Vagina (tissue), 2 donors: ENCODE results near the gene SMIM13. TPM values are rescaled to one million over a fixed set of nuclear protein-coding genes. Genes with fewer than 3 reads are reported as not detected.
A peak's percentile ranks its signal among the peaks of the same experiment; 100 is the strongest.

ENCODE experiments used
- DNase-seq, 2 donors: peaks; one replicate each; pipeline ENCODE4 v3.0.0-alpha.2; 2017; ENCODE audit errors: extremely low spot score in 2 of 2
- H3K27ac ChIP-seq: fragments of 200-600 bp; sonication (generic); one replicate; pipeline ENCODE4 v1.5.1; 2019
- H3K27me3 ChIP-seq: fragments of 200-600 bp; sonication (generic); one replicate; pipeline ENCODE4 v1.5.1; 2019
- H3K36me3 ChIP-seq, 2 donors: fragments of 200-600 bp; sonication (generic); one replicate each; pipeline ENCODE4 v1.5.1; 2017 to 2019
- H3K4me1 ChIP-seq: fragments of 200-600 bp; sonication (generic); one replicate; pipeline ENCODE4 v1.5.1; 2019
- H3K4me3 ChIP-seq, 2 donors: fragments of 200-600 bp; sonication (generic); 1 replicate in 1 of 2; 2 replicates in 1 of 2; pipeline ENCODE4 v1.5.1; 2016 to 2019
- H3K9me3 ChIP-seq: fragments of 200-600 bp; sonication (generic); one replicate; pipeline ENCODE4 v1.5.1; 2019
- CTCF ChIP-seq, 3 experiments: fragments of 450-650 bp in 2 of 3; fragments of 200-600 bp in 1 of 3; sonication (generic) in 1 of 3; IDR thresholded peaks; one replicate each; pipeline ENCODE4 v1.5.1; 2017 to 2019; ENCODE audit warnings: antibody characterized with exemption in 3 of 3, mild to moderate bottlenecking in 2 of 3, moderate library complexity in 2 of 3
- POLR2A ChIP-seq, 2 donors: fragments of 450-650 bp; IDR thresholded peaks; one replicate each; pipeline ENCODE4 v1.6.1; 2017; ENCODE audit warnings: antibody characterized with exemption in 2 of 2, mild to moderate bottlenecking in 2 of 2, moderate library complexity in 2 of 2
- POLR2AphosphoS5 ChIP-seq, 2 donors: sonication (generic); formaldehyde crosslinking; IDR thresholded peaks; one replicate each; pipeline ENCODE4 v1.9.0; 2017; ENCODE audit warnings: antibody characterized with exemption in 2 of 2, mild to moderate bottlenecking in 2 of 2, low read depth in 1 of 2; ENCODE audit not compliant: insufficient read depth in 1 of 2
- intact Hi-C: fragments of 100-400 bp; cut with DNase I; formaldehyde crosslinking; loops from one replicate; pipeline ENCODE4 v1.15.1; 2023
- total RNA-seq: library from RNA; depleted of rRNA; stranded (reverse); fragments of >200 nt; gene quantifications from one replicate; pipeline ENCODE4 v1.2.3, GENCODE V29; 2016

Gene SMIM13
- total RNA-seq, 1 donor from 2014 or later: 8.1 TPM

GRCh38 chr6:11094941-11095340, 1.3 kb downstream of the SMIM13 start:
- Histone ChIP-seq H3K36me3 (no peaks in the 10 kb centered on the region), H3K9me3 (no peaks in the 10 kb centered on the region), H3K4me3 (peak overlapping the region; percentile 88 to 94), H3K27me3 (no peaks in the 10 kb centered on the region), H3K4me1 (peaks cover 28% of the 10 kb centered on the region), H3K27ac (no peak overlapping the region)
- DNase-seq: no peak
- no peak for TF ChIP-seq POLR2A (IDR thresholded peaks at IDR 0.05)
- no peak for TF ChIP-seq CTCF (IDR thresholded peaks at IDR 0.05)
- TF ChIP-seq POLR2AphosphoS5 (IDR thresholded peaks at IDR 0.05; ENCODE audit: insufficient read depth in 1 of 2, low read depth in 1 of 2): no peak
- intact Hi-C loops: no loop called here

GRCh38 chr6:11096109-11096508, 2.5 kb downstream of the SMIM13 start:
- DNase-seq: no peak
- Histone ChIP-seq H3K36me3 (no peaks in the 10 kb centered on the region), H3K27me3 (no peaks in the 10 kb centered on the region), H3K9me3 (no peaks in the 10 kb centered on the region), H3K4me1 (peaks cover 28% of the 10 kb centered on the region), H3K4me3 (no peak overlapping the region), H3K27ac (peak overlapping the region; percentile 12)
- TF ChIP-seq POLR2AphosphoS5 (IDR thresholded peaks at IDR 0.05; ENCODE audit: insufficient read depth in 1 of 2, low read depth in 1 of 2): no peak
- TF ChIP-seq CTCF (IDR thresholded peaks at IDR 0.05): no peak
- no peak for TF ChIP-seq POLR2A (IDR thresholded peaks at IDR 0.05)
- intact Hi-C loops: no loop called here

GRCh38 chr6:11097476-11097875, 3.8 kb downstream of the SMIM13 start:
- Histone ChIP-seq H3K27ac (no peak overlapping the region), H3K36me3 (no peaks in the 10 kb centered on the region), H3K9me3 (no peaks in the 10 kb centered on the region), H3K4me1 (peaks cover 28% of the 10 kb centered on the region), H3K4me3 (no peak overlapping the region), H3K27me3 (no peaks in the 10 kb centered on the region)
- TF ChIP-seq CTCF (IDR thresholded peaks at IDR 0.05) (no peak), POLR2AphosphoS5 (IDR thresholded peaks at IDR 0.05; ENCODE audit: insufficient read depth in 1 of 2, low read depth in 1 of 2) (no peak), POLR2A (IDR thresholded peaks at IDR 0.05) (no peak)
- intact Hi-C loops: no loop called here
- no peak for DNase-seq

- no peaks in the 10 kb centered on the region for H3K36me3 ChIP-seq
- no peak for DNase-seq
- no peak overlapping the region for H3K27ac ChIP-seq
- H3K9me3 ChIP-seq: no peaks in the 10 kb centered on the region
- intact Hi-C loops: no loop called here
- TF ChIP-seq CTCF (IDR thresholded peaks at IDR 0.05) (no peak), POLR2A (IDR thresholded peaks at IDR 0.05) (no peak), POLR2AphosphoS5 (IDR thresholded peaks at IDR 0.05; ENCODE audit: insufficient read depth in 1 of 2, low read depth in 1 of 2) (no peak)
- peaks cover 24% of the 10 kb centered on the region for H3K4me1 ChIP-seq
- H3K4me3 ChIP-seq: no peak overlapping the region
- H3K27me3 ChIP-seq: no peaks in the 10 kb centered on the region
These were observed 4.4 kb downstream of the SMIM13 start for GRCh38 chr6:11098004-11098403.

- intact Hi-C loops: no loop called here
- no peaks in the 10 kb centered on the region for H3K9me3 ChIP-seq
- peaks cover 4% of the 10 kb centered on the region for H3K4me1 ChIP-seq
- no peak for DNase-seq
- TF ChIP-seq CTCF (IDR thresholded peaks at IDR 0.05) (no peak), POLR2AphosphoS5 (IDR thresholded peaks at IDR 0.05; ENCODE audit: insufficient read depth in 1 of 2, low read depth in 1 of 2) (no peak), POLR2A (IDR thresholded peaks at IDR 0.05) (no peak)
- no peak overlapping the region for H3K4me3 ChIP-seq
- no peaks in the 10 kb centered on the region for H3K36me3 ChIP-seq
- H3K27ac ChIP-seq: no peak overlapping the region
- H3K27me3 ChIP-seq: no peaks in the 10 kb centered on the region
These were observed 7.8 kb downstream of the SMIM13 start for GRCh38 chr6:11101417-11101816.
